Neural cell (in vitro differentiated cells): ENCODE measurements around the gene PRUNE2.

Experiments used
- EP300 ChIP-seq: fragments of 450-650 bp; conservative IDR thresholded peaks from 2 replicates; pipeline ENCODE4 v1.6.1; 2014; ENCODE audit warnings: antibody characterized with exemption, mild to moderate bottlenecking, moderate library complexity; ENCODE audit not compliant: poor library complexity, severe bottlenecking
- EZH2 ChIP-seq: fragments of 200-600, 300-800 bp; shearing (Covaris generic), sonication (generic); IDR thresholded peaks from 2 replicates; pipeline ENCODE4 v1.6.1; 2014; ENCODE audit warnings: antibody characterized with exemption, low read length, borderline replicate concordance, mild to moderate bottlenecking; ENCODE audit not compliant: insufficient read depth, poor library complexity, severe bottlenecking
- POLR2AphosphoS5 ChIP-seq: IDR thresholded peaks from 2 replicates; pipeline ENCODE4 v1.6.1; 2012
- RAD21 ChIP-seq: fragments of 450-650 bp; conservative IDR thresholded peaks from 2 replicates; pipeline ENCODE4 v1.6.1; 2014; ENCODE audit warnings: antibody characterized with exemption, mild to moderate bottlenecking, moderate library complexity
- REST ChIP-seq: IDR thresholded peaks from 2 replicates; pipeline ENCODE4 v1.6.1; 2012; ENCODE audit warnings: borderline replicate concordance
- TAF1 ChIP-seq: IDR thresholded peaks from 2 replicates; pipeline ENCODE4 v1.6.1; 2012; ENCODE audit warnings: low read depth
- TF ChIP-seq, protein P1 (sequence below): fragments of 450-650 bp; IDR thresholded peaks from 2 replicates; pipeline ENCODE4 v1.5.1; 2014; ENCODE audit warnings: antibody characterized with exemption, mild to moderate bottlenecking, moderate library complexity; ENCODE audit not compliant: poor library complexity, severe bottlenecking

GRCh38 chr9:76592091-76592973 is 313.6 kb downstream of the PRUNE2 start:
- TF ChIP-seq, protein P1, sequence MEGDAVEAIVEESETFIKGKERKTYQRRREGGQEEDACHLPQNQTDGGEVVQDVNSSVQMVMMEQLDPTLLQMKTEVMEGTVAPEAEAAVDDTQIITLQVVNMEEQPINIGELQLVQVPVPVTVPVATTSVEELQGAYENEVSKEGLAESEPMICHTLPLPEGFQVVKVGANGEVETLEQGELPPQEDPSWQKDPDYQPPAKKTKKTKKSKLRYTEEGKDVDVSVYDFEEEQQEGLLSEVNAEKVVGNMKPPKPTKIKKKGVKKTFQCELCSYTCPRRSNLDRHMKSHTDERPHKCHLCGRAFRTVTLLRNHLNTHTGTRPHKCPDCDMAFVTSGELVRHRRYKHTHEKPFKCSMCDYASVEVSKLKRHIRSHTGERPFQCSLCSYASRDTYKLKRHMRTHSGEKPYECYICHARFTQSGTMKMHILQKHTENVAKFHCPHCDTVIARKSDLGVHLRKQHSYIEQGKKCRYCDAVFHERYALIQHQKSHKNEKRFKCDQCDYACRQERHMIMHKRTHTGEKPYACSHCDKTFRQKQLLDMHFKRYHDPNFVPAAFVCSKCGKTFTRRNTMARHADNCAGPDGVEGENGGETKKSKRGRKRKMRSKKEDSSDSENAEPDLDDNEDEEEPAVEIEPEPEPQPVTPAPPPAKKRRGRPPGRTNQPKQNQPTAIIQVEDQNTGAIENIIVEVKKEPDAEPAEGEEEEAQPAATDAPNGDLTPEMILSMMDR = no peak
- no peak for TF ChIP-seq TAF1
- no peak for TF ChIP-seq RAD21
- no peak for TF ChIP-seq EZH2
- no peak for TF ChIP-seq EP300
- TF ChIP-seq REST = no peak
- TF ChIP-seq POLR2AphosphoS5 = no peak
